OCI-LY7 (cell line): ENCODE measurements around the gene FBXO31. TPM values are rescaled to one million over a fixed set of nuclear protein-coding genes. Genes with fewer than 3 reads are reported as not detected.

Experiments used
- BruUV-seq: library from RNA; stranded (reverse); fragments of 400-500 nt; replicated peaks from 2 replicates; lab custom pipeline; 2021; lab: Mats Ljungman, UMichigan
- CTCF ChIA-PET: fragments of 300-600 bp; sonication (Branson Sonifier 250); formaldehyde crosslinking; loops from one replicate; lab custom pipeline; 2022; ENCODE audit warnings: antibody characterized with exemption; ENCODE audit not compliant: unreplicated experiment; lab: Charles Lee
- POLR2A ChIA-PET: fragments of 300-600 bp; sonication (Branson Sonifier 250); formaldehyde crosslinking; loops from one replicate; lab custom pipeline; 2022; ENCODE audit warnings: antibody characterized with exemption; lab: Charles Lee
- DNase-seq: peaks from one replicate; pipeline ENCODE4 v3.0.0-alpha.2; 2015; ENCODE audit warnings: low spot score
- H2AFZ ChIP-seq: fragments of 200-600 bp; sonication (generic), shearing (Covaris generic); 2 replicates; pipeline ENCODE4 v1.6.1; 2014; ENCODE audit warnings: mild to moderate bottlenecking, antibody characterized with exemption, low read length, moderate library complexity
- H3K27ac ChIP-seq: fragments of 200-600 bp; sonication (generic); 2 replicates; pipeline ENCODE4 v1.5.1; 2014; ENCODE audit warnings: mixed run types, low read depth, mild to moderate bottlenecking, moderate library complexity, low read length, inconsistent platforms; ENCODE audit not compliant: poor library complexity, severe bottlenecking
- H3K36me3 ChIP-seq: fragments of 200-600 bp; sonication (generic); 2 replicates; pipeline ENCODE4 v1.6.1; 2014; ENCODE audit warnings: mild to moderate bottlenecking, antibody characterized with exemption, low read length, moderate library complexity, mixed read lengths; ENCODE audit not compliant: insufficient read depth
- H3K4me1 ChIP-seq: fragments of 200-600 bp; sonication (generic); 2 replicates; pipeline ENCODE4 v1.5.1; 2014; ENCODE audit warnings: mild to moderate bottlenecking, low read length; ENCODE audit not compliant: insufficient read depth, poor library complexity, severe bottlenecking
- H3K4me2 ChIP-seq: fragments of 200-600 bp; sonication (generic); 2 replicates; pipeline ENCODE4 v1.6.1; 2014; ENCODE audit warnings: mild to moderate bottlenecking, low read length
- H3K4me3 ChIP-seq: fragments of 200-600 bp; sonication (generic); 2 replicates; pipeline ENCODE4 v1.5.1; 2014; ENCODE audit warnings: mild to moderate bottlenecking, low read depth, low read length; ENCODE audit not compliant: poor library complexity, severe bottlenecking
- H3K79me2 ChIP-seq: fragments of 200-600 bp; sonication (generic); 2 replicates; pipeline ENCODE4 v1.6.1; 2016; ENCODE audit warnings: low read depth, mild to moderate bottlenecking, low read length, moderate library complexity, mixed read lengths; ENCODE audit not compliant: insufficient read depth
- H3K9me2 ChIP-seq: fragments of 200-600 bp; sonication (generic); 2 replicates; pipeline ENCODE4 v1.6.1; 2016; ENCODE audit warnings: mild to moderate bottlenecking, low read length, mixed read lengths; ENCODE audit not compliant: insufficient read depth
- H3K9me3 ChIP-seq: fragments of 200-600 bp; sonication (generic); 2 replicates; pipeline ENCODE4 v1.6.1; 2014; ENCODE audit warnings: mild to moderate bottlenecking, mixed run types, low read length, mixed read lengths
- H4K20me1 ChIP-seq: fragments of 200-600 bp; sonication (generic); 2 replicates; pipeline ENCODE4 v1.6.1; 2014; ENCODE audit warnings: mild to moderate bottlenecking, antibody characterized with exemption, low read length, moderate library complexity, mixed read lengths; ENCODE audit not compliant: insufficient read depth
- EZH2phosphoT487 ChIP-seq: fragments of 200-600 bp; sonication (generic); IDR thresholded peaks from 2 replicates; pipeline ENCODE4 v1.6.1; 2018; ENCODE audit warnings: low read depth, borderline replicate concordance, mild to moderate bottlenecking, mixed run types, antibody characterized with exemption, low read length, moderate library complexity, mixed read lengths
- intact Hi-C: fragments of 100-400 bp; cut with micrococcal nuclease; formaldehyde crosslinking; loops from one replicate; pipeline ENCODE4 v1.10.0; 2022; ENCODE audit not compliant: unreplicated experiment
- total RNA-seq, 2 experiments: library from RNA; depleted of rRNA in 1 of 2; stranded (reverse); fragments of >200 nt in 1 of 2; shearing (Covaris generic) in 1 of 2; gene quantifications; 2 replicates each; pipeline ENCODE4 v1.2.3, GENCODE V29; 2014 to 2022
- TF ChIP-seq, protein P1 (sequence below): fragments of 200-600 bp; sonication (generic); conservative IDR thresholded peaks from 2 replicates; pipeline ENCODE4 v1.5.1; 2014; ENCODE audit warnings: mild to moderate bottlenecking, antibody characterized with exemption, low read length, moderate library complexity, mixed read lengths

FBXO31 gene
- total RNA-seq, 2 experiments from 2014 or later, result 26.0 to 32.4 TPM

DNA sequence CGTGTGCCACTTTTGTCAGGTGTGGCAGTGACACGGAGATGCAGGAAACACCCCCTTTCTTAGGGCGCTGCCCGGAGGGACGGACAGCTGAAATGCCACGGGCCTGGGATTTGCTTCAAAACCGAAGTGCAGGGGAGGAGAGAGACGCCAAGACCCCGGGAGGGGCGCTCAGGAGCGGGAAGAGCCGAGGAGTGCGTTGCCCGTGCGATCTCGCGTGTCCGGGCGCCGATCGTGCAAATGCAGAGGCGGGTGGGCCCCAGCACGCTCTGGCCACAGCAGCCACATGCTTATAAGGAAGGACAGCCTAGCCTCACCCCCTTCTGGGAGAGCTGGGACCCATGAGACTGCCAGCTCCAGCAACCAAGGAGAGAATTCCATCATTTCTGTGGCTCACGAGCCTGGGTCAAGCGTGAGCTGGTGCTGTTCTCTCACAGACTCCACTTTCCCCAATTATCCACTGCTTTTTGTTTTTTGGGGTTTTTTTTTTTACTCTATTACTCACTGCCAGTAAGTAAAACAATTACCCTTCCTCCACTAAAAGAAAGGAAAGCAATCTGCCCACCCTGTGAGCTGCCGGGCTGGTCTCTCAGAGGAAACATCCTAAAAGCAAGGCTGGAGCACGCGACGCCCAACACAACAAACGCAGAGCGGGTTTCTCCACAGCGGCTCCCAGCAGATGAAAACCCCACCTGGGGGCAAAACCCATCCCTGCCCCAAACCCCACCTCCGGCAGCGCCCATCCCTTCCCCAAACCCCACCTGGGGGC is 39.2 kb downstream of the FBXO31 start:
- no peak overlapping the region for H3K27ac ChIP-seq
- ChIA-PET CTCF (no interaction called here), POLR2A (interaction anchor here (0.6 kb wide), 1 partner anchor 39 kb away, joined by 4 read pairs; no protein-coding TSS in a partner anchor)
- TF ChIP-seq, protein P1, sequence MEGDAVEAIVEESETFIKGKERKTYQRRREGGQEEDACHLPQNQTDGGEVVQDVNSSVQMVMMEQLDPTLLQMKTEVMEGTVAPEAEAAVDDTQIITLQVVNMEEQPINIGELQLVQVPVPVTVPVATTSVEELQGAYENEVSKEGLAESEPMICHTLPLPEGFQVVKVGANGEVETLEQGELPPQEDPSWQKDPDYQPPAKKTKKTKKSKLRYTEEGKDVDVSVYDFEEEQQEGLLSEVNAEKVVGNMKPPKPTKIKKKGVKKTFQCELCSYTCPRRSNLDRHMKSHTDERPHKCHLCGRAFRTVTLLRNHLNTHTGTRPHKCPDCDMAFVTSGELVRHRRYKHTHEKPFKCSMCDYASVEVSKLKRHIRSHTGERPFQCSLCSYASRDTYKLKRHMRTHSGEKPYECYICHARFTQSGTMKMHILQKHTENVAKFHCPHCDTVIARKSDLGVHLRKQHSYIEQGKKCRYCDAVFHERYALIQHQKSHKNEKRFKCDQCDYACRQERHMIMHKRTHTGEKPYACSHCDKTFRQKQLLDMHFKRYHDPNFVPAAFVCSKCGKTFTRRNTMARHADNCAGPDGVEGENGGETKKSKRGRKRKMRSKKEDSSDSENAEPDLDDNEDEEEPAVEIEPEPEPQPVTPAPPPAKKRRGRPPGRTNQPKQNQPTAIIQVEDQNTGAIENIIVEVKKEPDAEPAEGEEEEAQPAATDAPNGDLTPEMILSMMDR, result no peak
- TF ChIP-seq EZH2phosphoT487, result no peak
- no TSS peak for BruUV-seq
- intact Hi-C loops, result no loop called here
- H4K20me1 ChIP-seq, result no peaks in the 10 kb centered on the region
- DNase-seq, result no peak
- H3K79me2 ChIP-seq, result no peaks in the 10 kb centered on the region
- no peak overlapping the region for H3K4me2 ChIP-seq
- peaks cover 37% of the 10 kb centered on the region for H3K36me3 ChIP-seq
- H3K4me3 ChIP-seq, result no peak overlapping the region
- H3K9me3 ChIP-seq, result no peaks in the 10 kb centered on the region
- H3K4me1 ChIP-seq, result no peaks in the 10 kb centered on the region
- no peaks in the 10 kb centered on the region for H3K9me2 ChIP-seq
- H2AFZ ChIP-seq, result no peak overlapping the region

DNA sequence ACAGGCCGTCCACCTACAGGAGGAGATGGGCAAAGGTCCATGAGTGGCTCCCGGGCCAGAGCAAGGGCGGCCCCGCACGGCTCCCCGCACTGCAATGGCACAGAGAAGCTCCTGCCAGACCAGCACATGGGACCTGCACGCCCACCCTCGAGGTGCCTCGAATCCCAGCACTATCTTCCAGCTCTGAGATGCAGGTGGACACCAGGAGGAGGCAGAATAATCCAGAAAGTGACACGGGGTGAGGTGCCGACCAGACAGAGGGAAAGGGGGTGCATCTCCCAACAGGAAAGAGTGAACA is 39.9 kb downstream of the FBXO31 start:
- no peak for DNase-seq
- no peaks in the 10 kb centered on the region for H3K9me3 ChIP-seq
- H3K4me2 ChIP-seq, result no peak overlapping the region
- H3K27ac ChIP-seq, result no peak overlapping the region
- intact Hi-C loops, result no loop called here
- no TSS peak for BruUV-seq
- ChIA-PET CTCF (no interaction called here), POLR2A (interaction anchor here (0.6 kb wide), 1 partner anchor 39 kb away, joined by 4 read pairs; no protein-coding TSS in a partner anchor)
- no peak overlapping the region for H3K4me3 ChIP-seq
- peaks cover 44% of the 10 kb centered on the region for H3K36me3 ChIP-seq
- no peaks in the 10 kb centered on the region for H3K4me1 ChIP-seq
- H2AFZ ChIP-seq, result no peak overlapping the region
- H3K9me2 ChIP-seq, result no peaks in the 10 kb centered on the region
- no peaks in the 10 kb centered on the region for H4K20me1 ChIP-seq
- TF ChIP-seq, protein P1, result no peak
- no peak for TF ChIP-seq EZH2phosphoT487
- H3K79me2 ChIP-seq, result no peaks in the 10 kb centered on the region
